ENCODE results near the gene NOM1.

DNA sequence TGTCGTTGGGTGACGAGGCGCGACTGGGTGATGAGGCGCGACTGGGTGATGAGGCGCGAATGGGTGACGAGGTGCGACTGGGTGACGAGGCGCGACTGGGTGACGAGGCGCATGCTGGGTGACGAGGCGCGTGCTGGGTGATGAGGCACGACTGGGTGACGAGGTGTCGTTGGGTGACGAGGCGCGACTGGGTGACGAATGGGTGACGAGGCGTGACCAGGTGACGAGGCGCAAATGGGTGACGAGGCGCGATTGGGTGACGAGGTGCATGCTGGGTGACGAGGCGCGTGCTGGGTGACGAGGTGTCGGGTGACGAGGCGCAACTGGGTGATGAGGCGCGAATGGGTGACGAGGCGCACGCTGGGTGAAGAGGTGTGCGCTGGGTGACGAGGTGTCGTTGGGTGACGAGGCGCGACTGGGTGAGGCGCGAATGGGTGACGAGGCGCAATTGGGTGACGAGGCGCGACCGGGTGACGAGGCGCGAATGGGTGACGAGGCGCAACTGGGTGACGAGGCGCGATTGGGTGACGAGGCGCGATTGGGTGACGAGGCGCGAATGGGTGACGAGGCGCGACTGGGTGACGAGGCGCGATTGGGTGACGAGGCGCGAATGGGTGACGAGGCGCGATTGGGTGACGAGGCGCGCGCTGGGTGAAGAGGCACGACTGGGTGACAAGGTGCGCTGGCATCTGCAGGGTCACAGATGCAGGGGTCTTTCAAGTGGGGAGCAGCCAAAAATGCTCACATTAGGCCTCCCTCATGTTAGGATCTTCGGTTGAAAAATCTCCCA, 7.9 kb upstream of the NOM1 start:
- TF ChIP-seq, protein P1, sequence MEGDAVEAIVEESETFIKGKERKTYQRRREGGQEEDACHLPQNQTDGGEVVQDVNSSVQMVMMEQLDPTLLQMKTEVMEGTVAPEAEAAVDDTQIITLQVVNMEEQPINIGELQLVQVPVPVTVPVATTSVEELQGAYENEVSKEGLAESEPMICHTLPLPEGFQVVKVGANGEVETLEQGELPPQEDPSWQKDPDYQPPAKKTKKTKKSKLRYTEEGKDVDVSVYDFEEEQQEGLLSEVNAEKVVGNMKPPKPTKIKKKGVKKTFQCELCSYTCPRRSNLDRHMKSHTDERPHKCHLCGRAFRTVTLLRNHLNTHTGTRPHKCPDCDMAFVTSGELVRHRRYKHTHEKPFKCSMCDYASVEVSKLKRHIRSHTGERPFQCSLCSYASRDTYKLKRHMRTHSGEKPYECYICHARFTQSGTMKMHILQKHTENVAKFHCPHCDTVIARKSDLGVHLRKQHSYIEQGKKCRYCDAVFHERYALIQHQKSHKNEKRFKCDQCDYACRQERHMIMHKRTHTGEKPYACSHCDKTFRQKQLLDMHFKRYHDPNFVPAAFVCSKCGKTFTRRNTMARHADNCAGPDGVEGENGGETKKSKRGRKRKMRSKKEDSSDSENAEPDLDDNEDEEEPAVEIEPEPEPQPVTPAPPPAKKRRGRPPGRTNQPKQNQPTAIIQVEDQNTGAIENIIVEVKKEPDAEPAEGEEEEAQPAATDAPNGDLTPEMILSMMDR (IDR thresholded peaks at IDR 0.05; ENCODE audit: low read length), result no peak
- no peak for TF ChIP-seq EZH2 (optimal IDR thresholded peaks at IDR 0.05; ENCODE audit: low read depth, low read length)
